HCT116 (cell line): ENCODE results near the gene CNTN4. TPM values are rescaled to one million over a fixed set of nuclear protein-coding genes. Genes with fewer than 3 reads are reported as not detected.

ENCODE experiments used
- ATAC-seq: fragments of 200-7000 bp; cut with Tn5 transposase; 2 replicates; pipeline ENCODE4 v1.9.1; 2020; ENCODE audit warnings: mild to moderate bottlenecking, moderate library complexity
- BruUV-seq: library from RNA; stranded (reverse); fragments of 400-500 nt; replicated peaks from 2 replicates; lab custom pipeline; 2021; lab: Mats Ljungman, UMichigan
- CTCF ChIA-PET: fragments of 300-600 bp; sonication (Branson Sonifier 250); formaldehyde crosslinking; loops from one replicate; lab custom pipeline; 2021; ENCODE audit warnings: antibody characterized with exemption; lab: Charles Lee
- POLR2A ChIA-PET: fragments of 300-600, 350-600 bp; sonication (Branson Sonifier 250); formaldehyde crosslinking; loops from one replicate; lab custom pipeline; 2021; ENCODE audit warnings: antibody characterized with exemption; lab: Charles Lee
- RAD21 ChIA-PET, 2 experiments: fragments of 300-600 bp; sonication (Branson Sonifier 250); formaldehyde crosslinking; loops; one replicate each; lab custom pipeline; 2023; ENCODE audit warnings: low total read pairs in 2 of 2; ENCODE audit not compliant: uncharacterized antibody in 2 of 2, unreplicated experiment in 2 of 2, low non-redundant PET in 1 of 2; lab: Charles Lee
- DNase-seq: peaks from one replicate; pipeline ENCODE4 v3.0.0-alpha.2; 2010; ENCODE audit warnings: low read depth, low spot score
- H2AFZ ChIP-seq: fragments of 200-600 bp; shearing (Covaris generic), sonication (generic); 2 replicates; pipeline ENCODE4 v1.6.1; 2017; ENCODE audit warnings: low read depth, mixed run types, mixed read lengths, antibody characterized with exemption, low read length; ENCODE audit not compliant: poor library complexity, severe bottlenecking
- H3K27ac ChIP-seq: 2 replicates; pipeline ENCODE4 v1.5.1; 2012; ENCODE audit warnings: low read depth, low read length
- H3K27me3 ChIP-seq: fragments of 200-600 bp; sonication (generic); 2 replicates; pipeline ENCODE4 v1.6.1; 2016; ENCODE audit warnings: mixed run types, low read length, mixed read lengths; ENCODE audit not compliant: insufficient read depth
- H3K36me3 ChIP-seq, 2 experiments: fragments of 200-500 bp in 1 of 2; fragments of 200-600 bp in 1 of 2; sonication (Bioruptor generic) in 1 of 2; sonication (generic) in 1 of 2; 2 replicates each; pipeline versions ENCODE4 v1.5.1 to v1.6.1; 2014 to 2016; ENCODE audit warnings: low read length in 2 of 2, inconsistent platforms in 1 of 2, mixed read lengths in 1 of 2, mixed run types in 1 of 2; ENCODE audit not compliant: insufficient read depth in 2 of 2, control insufficient read depth in 1 of 2
- H3K4me1 ChIP-seq, 2 experiments: fragments of 200-600 bp in 1 of 2; sonication (generic) in 1 of 2; 2 replicates each; pipeline versions ENCODE4 v1.5.1 to v1.6.1; 2012 to 2017; ENCODE audit warnings: low read length in 2 of 2, inconsistent platforms in 1 of 2, mild to moderate bottlenecking in 1 of 2, mixed read lengths in 1 of 2, mixed run types in 1 of 2, moderate library complexity in 1 of 2; ENCODE audit not compliant: insufficient read depth in 2 of 2, control insufficient read depth in 1 of 2
- H3K4me2 ChIP-seq: fragments of 200-600 bp; sonication (generic); 2 replicates; pipeline ENCODE4 v1.6.1; 2017; ENCODE audit warnings: mixed run types, low read length, mixed read lengths
- H3K4me3 ChIP-seq, 2 experiments: fragments of 200-600 bp in 1 of 2; sonication (generic) in 1 of 2; replicated peaks in 1 of 2; 2 replicates each; pipeline ENCODE4 v1.5.1; 2011 to 2016; ENCODE audit warnings: low read length in 2 of 2, control low read depth in 1 of 2, low read depth in 1 of 2, mild to moderate bottlenecking in 1 of 2, mixed read lengths in 1 of 2, mixed run types in 1 of 2
- H3K79me2 ChIP-seq: fragments of 200-600 bp; sonication (generic); 2 replicates; pipeline ENCODE4 v1.6.1; 2017; ENCODE audit warnings: mild to moderate bottlenecking, mixed run types, low read length, moderate library complexity, mixed read lengths; ENCODE audit not compliant: insufficient read depth
- H3K9ac ChIP-seq: fragments of 200-600 bp; sonication (generic); 2 replicates; pipeline ENCODE4 v1.6.1; 2016; ENCODE audit warnings: low read length, mixed read lengths
- H3K9me2 ChIP-seq: fragments of 200-600 bp; sonication (generic), shearing (Covaris generic); 2 replicates; pipeline ENCODE4 v1.6.1; 2017; ENCODE audit warnings: mixed run types, mild to moderate bottlenecking, moderate library complexity; ENCODE audit not compliant: insufficient read depth
- H3K9me3 ChIP-seq, 2 experiments: fragments of 200-500 bp in 1 of 2; fragments of 200-600 bp in 1 of 2; sonication (Bioruptor generic) in 1 of 2; sonication (generic) in 1 of 2; 2 replicates each; pipeline ENCODE4 v1.6.1; 2014 to 2017; ENCODE audit warnings: low read length in 2 of 2, mixed read lengths in 2 of 2, inconsistent platforms in 1 of 2, low read depth in 1 of 2, mild to moderate bottlenecking in 1 of 2, mixed run types in 1 of 2, moderate library complexity in 1 of 2; ENCODE audit not compliant: control insufficient read depth in 1 of 2, insufficient read depth in 1 of 2
- H4K20me1 ChIP-seq: fragments of 200-600 bp; sonication (generic), shearing (Covaris generic); 2 replicates; pipeline ENCODE4 v1.6.1; 2017; ENCODE audit warnings: mixed run types, mild to moderate bottlenecking, moderate library complexity; ENCODE audit not compliant: insufficient read depth
- CBX3 ChIP-seq: IDR thresholded peaks from 2 replicates; pipeline ENCODE4 v1.6.1; 2012; ENCODE audit warnings: low read depth
- EGR1 ChIP-seq: IDR thresholded peaks from 2 replicates; pipeline ENCODE4 v1.6.1; 2012; ENCODE audit warnings: low read depth
- ELF1 ChIP-seq: IDR thresholded peaks from 2 replicates; pipeline ENCODE4 v1.6.1; 2012; ENCODE audit warnings: low read depth, borderline replicate concordance
- EZH2 ChIP-seq: fragments of 200-600 bp; sonication (generic); IDR thresholded peaks from 2 replicates; pipeline ENCODE4 v1.6.1; 2017; ENCODE audit warnings: antibody characterized with exemption, mixed run types
- EZH2phosphoT487 ChIP-seq: fragments of 200-600 bp; IDR thresholded peaks from 2 replicates; pipeline ENCODE4 v1.6.1; 2018; ENCODE audit warnings: antibody characterized with exemption, borderline replicate concordance
- RAD21 ChIP-seq: IDR thresholded peaks from 2 replicates; pipeline ENCODE4 v1.6.1; 2012; ENCODE audit warnings: low read depth, mild to moderate bottlenecking
- SIN3A ChIP-seq: IDR thresholded peaks from 2 replicates; pipeline ENCODE4 v1.6.1; 2012; ENCODE audit warnings: low read depth
- YY1 ChIP-seq: IDR thresholded peaks from 2 replicates; pipeline ENCODE4 v1.6.1; 2011; ENCODE audit warnings: low read length, low read depth, moderate library complexity, mild to moderate bottlenecking; ENCODE audit not compliant: insufficient replicate concordance; ENCODE audit errors: extremely low read depth
- ZFX ChIP-seq: fragments of 450-650 bp; IDR thresholded peaks from 2 replicates; pipeline ENCODE4 v1.6.1; 2017
- ZNF274 ChIP-seq: fragments of 200-500 bp; sonication (Bioruptor generic); IDR thresholded peaks from 2 replicates; pipeline ENCODE4 v1.6.1; 2014; ENCODE audit warnings: mild to moderate bottlenecking, low read depth, low read length, inconsistent platforms
- intact Hi-C: fragments of 100-400 bp; cut with micrococcal nuclease; formaldehyde crosslinking; loops from 2 replicates; pipeline ENCODE4 v1.10.0; 2022
- total RNA-seq: library from RNA; stranded (reverse); gene quantifications from one replicate; pipeline ENCODE4 v1.2.1, GENCODE V29; 2021; ENCODE audit not compliant: unreplicated experiment
- TF ChIP-seq, protein P1 (sequence below): IDR thresholded peaks from 2 replicates; pipeline ENCODE4 v1.6.1; 2012
- TF ChIP-seq, protein P2 (sequence below): IDR thresholded peaks from 2 replicates; pipeline ENCODE4 v1.6.1; 2012

CNTN4 gene
- total RNA-seq, 1 experiment from 2014 or later, result not detected

DNA sequence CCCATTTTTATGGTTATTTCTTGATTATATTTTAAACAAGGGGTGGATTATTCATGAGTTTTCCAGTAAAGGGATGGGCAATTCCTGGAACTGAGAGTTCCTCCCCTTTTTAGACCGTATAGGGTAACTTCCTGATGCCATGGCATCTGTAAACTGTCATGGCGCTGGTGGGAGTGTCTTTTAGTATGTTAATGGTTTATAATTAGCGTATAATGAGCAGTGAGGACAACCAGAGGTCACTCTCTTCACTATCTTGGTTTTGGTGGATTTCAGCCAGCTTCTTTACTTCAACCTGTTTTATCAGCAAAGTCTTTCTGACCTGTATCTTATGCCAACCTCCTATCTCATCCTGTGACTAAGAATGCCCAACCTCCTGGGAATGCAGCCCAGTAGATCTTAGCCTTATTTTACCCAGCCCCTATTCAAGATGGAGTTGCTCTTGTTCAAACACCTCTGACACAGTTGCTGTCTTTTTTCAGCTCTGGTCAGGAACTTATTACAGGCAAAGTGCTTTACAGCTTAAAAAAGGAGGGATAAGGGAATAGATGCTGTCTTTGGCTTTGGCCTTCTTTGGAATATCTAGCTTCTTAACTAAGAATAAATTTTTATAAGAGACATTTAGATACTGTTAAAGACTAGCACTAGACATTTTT is 257.8 kb downstream of the CNTN4 start:
- H3K4me2 ChIP-seq, result no peak overlapping the region
- H3K9ac ChIP-seq, result no peak overlapping the region
- H3K36me3 ChIP-seq, result no peaks in the 10 kb centered on the region
- peaks cover 3 to 5% of the 10 kb centered on the region in 2 experiments; a peak in 2 of 4 replicates for H3K9me3 ChIP-seq
- ATAC-seq (no peak), DNase-seq (no peak)
- H3K9me2 ChIP-seq, result no peaks in the 10 kb centered on the region
- H4K20me1 ChIP-seq, result no peaks in the 10 kb centered on the region
- CTCF ChIA-PET, result no interaction called here
- TF ChIP-seq, protein P1, sequence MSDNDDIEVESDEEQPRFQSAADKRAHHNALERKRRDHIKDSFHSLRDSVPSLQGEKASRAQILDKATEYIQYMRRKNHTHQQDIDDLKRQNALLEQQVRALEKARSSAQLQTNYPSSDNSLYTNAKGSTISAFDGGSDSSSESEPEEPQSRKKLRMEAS, result no peak
- no peak for TF ChIP-seq EZH2
- TF ChIP-seq YY1, result no peak
- TF ChIP-seq ZNF274, result no peak
- no peak for TF ChIP-seq ZFX
- no peak for TF ChIP-seq RAD21
- TF ChIP-seq ELF1, result no peak
- TF ChIP-seq EZH2phosphoT487, result no peak
- no peak for TF ChIP-seq EGR1
- TF ChIP-seq, protein P2, sequence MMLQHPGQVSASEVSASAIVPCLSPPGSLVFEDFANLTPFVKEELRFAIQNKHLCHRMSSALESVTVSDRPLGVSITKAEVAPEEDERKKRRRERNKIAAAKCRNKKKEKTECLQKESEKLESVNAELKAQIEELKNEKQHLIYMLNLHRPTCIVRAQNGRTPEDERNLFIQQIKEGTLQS, result no peak
- TF ChIP-seq SIN3A, result no peak
- TF ChIP-seq CBX3, result no peak
- H3K27ac ChIP-seq, result no peak overlapping the region
- H3K79me2 ChIP-seq, result no peaks in the 10 kb centered on the region
- no peak overlapping the region for H3K4me3 ChIP-seq
- no peaks in the 10 kb centered on the region for H3K4me1 ChIP-seq
- RAD21 ChIA-PET, result no interaction called here
- POLR2A ChIA-PET, result no interaction called here
- no peaks in the 10 kb centered on the region for H3K27me3 ChIP-seq
- intact Hi-C loops, result no loop called here
- no peak overlapping the region for H2AFZ ChIP-seq
- BruUV-seq, result no TSS peak
